Testis (tissue), 2 donors: Measurements from ENCODE around the gene LRRC4C.

ENCODE experiments used
- POLR2A ChIP-seq: fragments of 450-650 bp; IDR thresholded peaks from one replicate; pipeline ENCODE4 v1.6.1; 2017; ENCODE audit warnings: antibody characterized with exemption, mild to moderate bottlenecking, moderate library complexity
- TF ChIP-seq, protein P1 (sequence below), 3 experiments: fragments of 450-650 bp in 2 of 3; fragments of 200-600 bp in 1 of 3; sonication (generic) in 1 of 3; IDR thresholded peaks; one replicate each; pipeline ENCODE4 v1.5.1; 2016 to 2019; ENCODE audit warnings: antibody characterized with exemption in 3 of 3, mild to moderate bottlenecking in 2 of 3, moderate library complexity in 1 of 3

DNA sequence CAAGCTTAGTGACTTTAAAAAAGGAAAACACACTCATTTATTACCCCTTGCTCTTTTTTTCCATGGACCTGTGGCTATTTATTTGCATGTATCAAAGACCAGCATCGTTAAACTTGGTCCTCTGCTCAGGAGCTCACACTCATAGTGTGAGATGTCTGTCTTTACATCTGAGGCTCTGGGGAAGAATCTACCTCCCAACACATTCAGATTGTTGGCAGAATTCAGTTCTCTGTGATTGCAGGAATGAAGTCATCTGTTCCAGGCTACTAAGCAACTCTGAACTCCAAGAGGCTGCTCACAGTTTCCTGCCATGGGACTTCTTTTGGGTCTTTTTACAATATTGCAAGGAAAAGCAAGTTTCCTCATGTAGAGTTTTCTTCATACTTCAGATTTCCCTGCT lies 138.8 kb downstream of the LRRC4C start:
- TF ChIP-seq, protein P1, sequence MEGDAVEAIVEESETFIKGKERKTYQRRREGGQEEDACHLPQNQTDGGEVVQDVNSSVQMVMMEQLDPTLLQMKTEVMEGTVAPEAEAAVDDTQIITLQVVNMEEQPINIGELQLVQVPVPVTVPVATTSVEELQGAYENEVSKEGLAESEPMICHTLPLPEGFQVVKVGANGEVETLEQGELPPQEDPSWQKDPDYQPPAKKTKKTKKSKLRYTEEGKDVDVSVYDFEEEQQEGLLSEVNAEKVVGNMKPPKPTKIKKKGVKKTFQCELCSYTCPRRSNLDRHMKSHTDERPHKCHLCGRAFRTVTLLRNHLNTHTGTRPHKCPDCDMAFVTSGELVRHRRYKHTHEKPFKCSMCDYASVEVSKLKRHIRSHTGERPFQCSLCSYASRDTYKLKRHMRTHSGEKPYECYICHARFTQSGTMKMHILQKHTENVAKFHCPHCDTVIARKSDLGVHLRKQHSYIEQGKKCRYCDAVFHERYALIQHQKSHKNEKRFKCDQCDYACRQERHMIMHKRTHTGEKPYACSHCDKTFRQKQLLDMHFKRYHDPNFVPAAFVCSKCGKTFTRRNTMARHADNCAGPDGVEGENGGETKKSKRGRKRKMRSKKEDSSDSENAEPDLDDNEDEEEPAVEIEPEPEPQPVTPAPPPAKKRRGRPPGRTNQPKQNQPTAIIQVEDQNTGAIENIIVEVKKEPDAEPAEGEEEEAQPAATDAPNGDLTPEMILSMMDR (IDR thresholded peaks at IDR 0.05): no peak
- TF ChIP-seq POLR2A: no peak
